ENCODE data around the gene SMIM15. TPM values are rescaled to one million over a fixed set of nuclear protein-coding genes. Genes with fewer than 3 reads are reported as not detected.
"Not testable (repeated sequence)": the region's sequence is repeated elsewhere in the genome, so short reads cannot be mapped to it uniquely, and the experiment has no call there.

The SMIM15 gene
- total and polyA plus RNA-seq, 8 donors: 53.3 to 78.0 (median 68.8) TPM

- intact Hi-C loops (cut with DNase I): no loop called here
- Histone ChIP-seq H3K27me3 (no peaks in the 10 kb centered on the region), H3K36me3 (no peaks in the 10 kb centered on the region), H3K4me1 (no peaks in the 10 kb centered on the region), H3K9me3 (peaks cover 0 to 10% of the 10 kb centered on the region in 2 donors), H3K4me3 (no peak overlapping the region), H3K27ac (no peak overlapping the region)
- DNase-seq (peak in 1 of 4 donors; percentile 19), ATAC-seq (no peak)
- TF ChIP-seq CTCF (IDR thresholded peaks at IDR 0.05): no peak
These were observed 38.4 kb upstream of the SMIM15 start for GRCh38 chr5:61200582-61201155.

GRCh38 chr5:61198606-61199005, 36.3 kb upstream of the SMIM15 start:
- intact Hi-C loops (cut with DNase I): no loop called here
- ATAC-seq (no peak), DNase-seq (no peak)
- H3K27ac ChIP-seq: no peak overlapping the region
- H3K4me3 ChIP-seq: no peak overlapping the region
- no peaks in the 10 kb centered on the region for H3K36me3 ChIP-seq
- H3K9me3 ChIP-seq: peaks cover 0 to 3% of the 10 kb centered on the region in 2 donors
- no peaks in the 10 kb centered on the region for H3K4me1 ChIP-seq
- no peak for TF ChIP-seq CTCF (IDR thresholded peaks at IDR 0.05)
- no peaks in the 10 kb centered on the region for H3K27me3 ChIP-seq

- H3K4me1 ChIP-seq; H3K27me3 ChIP-seq; H3K27ac ChIP-seq; ATAC-seq; H3K4me3 ChIP-seq; H3K36me3 ChIP-seq; H3K9me3 ChIP-seq; intact Hi-C loops (cut with DNase I); DNase-seq: not testable (repeated sequence)
These were observed 25.6 kb upstream of the SMIM15 start for GRCh38 chr5:61187826-61188225.

GRCh38 chr5:61187352-61187751, 25.1 kb upstream of the SMIM15 start:
- intact Hi-C loops (cut with DNase I); H3K4me3 ChIP-seq; H3K9me3 ChIP-seq; H3K27me3 ChIP-seq; H3K36me3 ChIP-seq; H3K27ac ChIP-seq; H3K4me1 ChIP-seq; DNase-seq; ATAC-seq: not testable (repeated sequence)

GRCh38 chr5:61186634-61187033, 24.4 kb upstream of the SMIM15 start:
- no peak overlapping the region for H3K4me3 ChIP-seq
- no peak for TF ChIP-seq CTCF (IDR thresholded peaks at IDR 0.05)
- H3K27ac ChIP-seq: no peak overlapping the region
- no peaks in the 10 kb centered on the region for H3K36me3 ChIP-seq
- intact Hi-C loops (cut with DNase I): no loop called here
- H3K9me3 ChIP-seq: no peaks in the 10 kb centered on the region
- H3K4me1 ChIP-seq: peaks cover 6 to 11% of the 10 kb centered on the region in 2 donors
- ATAC-seq (no peak), DNase-seq (no peak)
- no peaks in the 10 kb centered on the region for H3K27me3 ChIP-seq

- H3K36me3 ChIP-seq: no peaks in the 10 kb centered on the region
- no peaks in the 10 kb centered on the region for H3K27me3 ChIP-seq
- no peak for DNase-seq
- no peak for TF ChIP-seq CTCF (IDR thresholded peaks at IDR 0.05)
- peak; percentile 87 for ATAC-seq
- peaks cover 6 to 11% of the 10 kb centered on the region in 2 donors for H3K4me1 ChIP-seq
- no peak overlapping the region for H3K27ac ChIP-seq
- intact Hi-C loops (cut with DNase I): no loop called here
- no peak overlapping the region for H3K4me3 ChIP-seq
- H3K9me3 ChIP-seq: no peaks in the 10 kb centered on the region
These were observed 22.4 kb upstream of the SMIM15 start for GRCh38 chr5:61184708-61185107.
